SU-DHL-6 (cell line): ENCODE data around the gene RBP5.

Experiments
- EZH2phosphoT487 ChIP-seq: fragments of 200-600 bp; sonication (generic), shearing (Covaris generic); conservative IDR thresholded peaks from 2 replicates; pipeline ENCODE4 v1.6.1; 2018; ENCODE audit warnings: mild to moderate bottlenecking, antibody characterized with exemption, low read length, moderate library complexity, mixed read lengths
- TF ChIP-seq, protein P1 (sequence below): fragments of 200-600 bp; sonication (generic); IDR thresholded peaks from one replicate; pipeline ENCODE4 v1.5.1; 2017; ENCODE audit warnings: antibody characterized with exemption, mild to moderate bottlenecking, low read length, moderate library complexity; ENCODE audit not compliant: insufficient read depth, poor library complexity, severe bottlenecking

- TF ChIP-seq, protein P1, sequence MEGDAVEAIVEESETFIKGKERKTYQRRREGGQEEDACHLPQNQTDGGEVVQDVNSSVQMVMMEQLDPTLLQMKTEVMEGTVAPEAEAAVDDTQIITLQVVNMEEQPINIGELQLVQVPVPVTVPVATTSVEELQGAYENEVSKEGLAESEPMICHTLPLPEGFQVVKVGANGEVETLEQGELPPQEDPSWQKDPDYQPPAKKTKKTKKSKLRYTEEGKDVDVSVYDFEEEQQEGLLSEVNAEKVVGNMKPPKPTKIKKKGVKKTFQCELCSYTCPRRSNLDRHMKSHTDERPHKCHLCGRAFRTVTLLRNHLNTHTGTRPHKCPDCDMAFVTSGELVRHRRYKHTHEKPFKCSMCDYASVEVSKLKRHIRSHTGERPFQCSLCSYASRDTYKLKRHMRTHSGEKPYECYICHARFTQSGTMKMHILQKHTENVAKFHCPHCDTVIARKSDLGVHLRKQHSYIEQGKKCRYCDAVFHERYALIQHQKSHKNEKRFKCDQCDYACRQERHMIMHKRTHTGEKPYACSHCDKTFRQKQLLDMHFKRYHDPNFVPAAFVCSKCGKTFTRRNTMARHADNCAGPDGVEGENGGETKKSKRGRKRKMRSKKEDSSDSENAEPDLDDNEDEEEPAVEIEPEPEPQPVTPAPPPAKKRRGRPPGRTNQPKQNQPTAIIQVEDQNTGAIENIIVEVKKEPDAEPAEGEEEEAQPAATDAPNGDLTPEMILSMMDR: no peak
- TF ChIP-seq EZH2phosphoT487: no peak
These were observed 54.7 kb downstream of the RBP5 start for GRCh38 chr12:7073946-7074345.
